Adrenal gland (tissue), 5 donors: Measurements from ENCODE around the gene TXNRD2.

Experiments
- CTCF ChIP-seq, 6 experiments: fragments of 450-650 bp in 4 of 6; fragments of 200-600 bp in 2 of 6; sonication (generic) in 1 of 6; IDR thresholded peaks; 1 replicate in 5 of 6; 2 replicates in 1 of 6; pipeline versions ENCODE4 v1.5.1 to v1.8.0; 2016 to 2021; ENCODE audit warnings: antibody characterized with exemption in 6 of 6, mild to moderate bottlenecking in 2 of 6, moderate library complexity in 1 of 6
- POLR2A ChIP-seq, 2 donors: fragments of 450-650 bp; IDR thresholded peaks; one replicate each; pipeline ENCODE4 v1.6.1; 2017; ENCODE audit warnings: antibody characterized with exemption in 2 of 2, mild to moderate bottlenecking in 2 of 2, moderate library complexity in 1 of 2
- donor health status: DM: no; HTN: no; CAD: no.

- TF ChIP-seq CTCF (IDR thresholded peaks at IDR 0.05), result no peak
- no peak for TF ChIP-seq POLR2A (IDR thresholded peaks at IDR 0.05)
Observed at GRCh38 chr22:19981171-19981960, 39.7 kb upstream of the TXNRD2 start.
